GM19455 (cell line): ENCODE data around the gene FMNL2.
A peak's percentile ranks its signal among the peaks of the same experiment; 100 is the strongest.

ENCODE experiments used
- ATAC-seq: cut with Tn5 transposase; IDR thresholded peaks from one replicate; pipeline ENCODE4 v1.9.1; 2021; ENCODE audit not compliant: unreplicated experiment

FMNL2 gene

GRCh38 chr2:152445791-152446201, 110.8 kb downstream of the FMNL2 start:
- no peak for ATAC-seq

- no peak for ATAC-seq
Measured at GRCh38 chr2:152446213-152446612, 111.2 kb downstream of the FMNL2 start.

GRCh38 chr2:152447897-152448296, 112.9 kb downstream of the FMNL2 start:
- no peak for ATAC-seq

- ATAC-seq: no peak
Measured at GRCh38 chr2:152448606-152449005, 113.6 kb downstream of the FMNL2 start.

GRCh38 chr2:152449578-152449977, 114.6 kb downstream of the FMNL2 start:
- ATAC-seq: no peak

- no peak for ATAC-seq
Measured at GRCh38 chr2:152450176-152450575, 115.2 kb downstream of the FMNL2 start.

- no peak for ATAC-seq
Measured at GRCh38 chr2:152452256-152452973, 117.4 kb downstream of the FMNL2 start.

- ATAC-seq: no peak
Measured at GRCh38 chr2:152453129-152453911, 118.3 kb downstream of the FMNL2 start.

GRCh38 chr2:152454371-152454770, 119.4 kb downstream of the FMNL2 start:
- ATAC-seq: no peak

GRCh38 chr2:152454960-152455359, 120.0 kb downstream of the FMNL2 start:
- no peak for ATAC-seq

- no peak for ATAC-seq
Measured at GRCh38 chr2:152455738-152456137, 120.8 kb downstream of the FMNL2 start.

- no peak for ATAC-seq
Measured at GRCh38 chr2:152456262-152456661, 121.3 kb downstream of the FMNL2 start.

- ATAC-seq: no peak
Measured at GRCh38 chr2:152458441-152458940, 123.5 kb downstream of the FMNL2 start.

GRCh38 chr2:152459091-152459490, 124.1 kb downstream of the FMNL2 start:
- no peak for ATAC-seq

GRCh38 chr2:152460567-152460966, 125.6 kb downstream of the FMNL2 start:
- ATAC-seq: no peak

GRCh38 chr2:152462120-152462519, 127.1 kb downstream of the FMNL2 start:
- ATAC-seq: no peak

GRCh38 chr2:152462779-152463178, 127.8 kb downstream of the FMNL2 start:
- no peak for ATAC-seq

- ATAC-seq: no peak
Measured at GRCh38 chr2:152464851-152465470, 130.0 kb downstream of the FMNL2 start.

- ATAC-seq: no peak
Measured at GRCh38 chr2:152465541-152465940, 130.6 kb downstream of the FMNL2 start.

- ATAC-seq: no peak
Measured at GRCh38 chr2:152466041-152466440, 131.1 kb downstream of the FMNL2 start.

- peak; percentile 87 for ATAC-seq
Measured at GRCh38 chr2:152466980-152467676, 132.2 kb downstream of the FMNL2 start.
